ENCODE results near the gene BNIP5. TPM values are rescaled to one million over a fixed set of nuclear protein-coding genes. Genes with fewer than 3 reads are reported as not detected.

Gene BNIP5
- total and polyA plus RNA-seq, 2 of the 13 experiments (the other 11 are each of a cell fraction or from before 2014, with no cell fraction given) = not detected

GRCh38 chr6:36334832-36335459, 1.7 kb downstream of the BNIP5 start (continued):
- TF ChIP-seq ZBTB40 (IDR thresholded peaks at IDR 0.05) (no peak), ZBTB40 (CRISPR knock-in tag; IDR thresholded peaks at IDR 0.05) (0 out of 2 replicates have a peak, but pooled peaks have one; percentile 12), GLI4 (CRISPR knock-in tag; IDR thresholded peaks at IDR 0.05; ENCODE audit: borderline replicate concordance) (no peak), ZFP1 (CRISPR knock-in tag; IDR thresholded peaks at IDR 0.05) (no peak), ZBTB7A (CRISPR knock-in tag; IDR thresholded peaks at IDR 0.05) (no peak), KDM2A (CRISPR knock-in tag; IDR thresholded peaks at IDR 0.05; ENCODE audit: borderline replicate concordance, low read depth) (peak; percentile 14; the same call in 1 of the 2 replicates), HDAC6 (IDR thresholded peaks at IDR 0.05; ENCODE audit: low read depth, low read length) (no peak), MXD4 (CRISPR knock-in tag; IDR thresholded peaks at IDR 0.05) (0 out of 2 replicates have a peak, but pooled peaks have one; percentile 57), TFE3 (CRISPR knock-in tag; IDR thresholded peaks at IDR 0.05) (peak; percentile 65), SOX5 (CRISPR knock-in tag; IDR thresholded peaks at IDR 0.05; ENCODE audit: borderline replicate concordance) (peak; percentile 25; the same call in 1 of the 2 replicates), ZSCAN21 (CRISPR knock-in tag; IDR thresholded peaks at IDR 0.05; ENCODE audit: borderline replicate concordance) (no peak)
- TF ChIP-seq, protein P1, sequence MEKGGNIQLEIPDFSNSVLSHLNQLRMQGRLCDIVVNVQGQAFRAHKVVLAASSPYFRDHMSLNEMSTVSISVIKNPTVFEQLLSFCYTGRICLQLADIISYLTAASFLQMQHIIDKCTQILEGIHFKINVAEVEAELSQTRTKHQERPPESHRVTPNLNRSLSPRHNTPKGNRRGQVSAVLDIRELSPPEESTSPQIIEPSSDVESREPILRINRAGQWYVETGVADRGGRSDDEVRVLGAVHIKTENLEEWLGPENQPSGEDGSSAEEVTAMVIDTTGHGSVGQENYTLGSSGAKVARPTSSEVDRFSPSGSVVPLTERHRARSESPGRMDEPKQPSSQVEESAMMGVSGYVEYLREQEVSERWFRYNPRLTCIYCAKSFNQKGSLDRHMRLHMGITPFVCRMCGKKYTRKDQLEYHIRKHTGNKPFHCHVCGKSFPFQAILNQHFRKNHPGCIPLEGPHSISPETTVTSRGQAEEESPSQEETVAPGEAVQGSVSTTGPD (CRISPR knock-in tag; IDR thresholded peaks at IDR 0.05) = no peak
- TF ChIP-seq, protein P2, sequence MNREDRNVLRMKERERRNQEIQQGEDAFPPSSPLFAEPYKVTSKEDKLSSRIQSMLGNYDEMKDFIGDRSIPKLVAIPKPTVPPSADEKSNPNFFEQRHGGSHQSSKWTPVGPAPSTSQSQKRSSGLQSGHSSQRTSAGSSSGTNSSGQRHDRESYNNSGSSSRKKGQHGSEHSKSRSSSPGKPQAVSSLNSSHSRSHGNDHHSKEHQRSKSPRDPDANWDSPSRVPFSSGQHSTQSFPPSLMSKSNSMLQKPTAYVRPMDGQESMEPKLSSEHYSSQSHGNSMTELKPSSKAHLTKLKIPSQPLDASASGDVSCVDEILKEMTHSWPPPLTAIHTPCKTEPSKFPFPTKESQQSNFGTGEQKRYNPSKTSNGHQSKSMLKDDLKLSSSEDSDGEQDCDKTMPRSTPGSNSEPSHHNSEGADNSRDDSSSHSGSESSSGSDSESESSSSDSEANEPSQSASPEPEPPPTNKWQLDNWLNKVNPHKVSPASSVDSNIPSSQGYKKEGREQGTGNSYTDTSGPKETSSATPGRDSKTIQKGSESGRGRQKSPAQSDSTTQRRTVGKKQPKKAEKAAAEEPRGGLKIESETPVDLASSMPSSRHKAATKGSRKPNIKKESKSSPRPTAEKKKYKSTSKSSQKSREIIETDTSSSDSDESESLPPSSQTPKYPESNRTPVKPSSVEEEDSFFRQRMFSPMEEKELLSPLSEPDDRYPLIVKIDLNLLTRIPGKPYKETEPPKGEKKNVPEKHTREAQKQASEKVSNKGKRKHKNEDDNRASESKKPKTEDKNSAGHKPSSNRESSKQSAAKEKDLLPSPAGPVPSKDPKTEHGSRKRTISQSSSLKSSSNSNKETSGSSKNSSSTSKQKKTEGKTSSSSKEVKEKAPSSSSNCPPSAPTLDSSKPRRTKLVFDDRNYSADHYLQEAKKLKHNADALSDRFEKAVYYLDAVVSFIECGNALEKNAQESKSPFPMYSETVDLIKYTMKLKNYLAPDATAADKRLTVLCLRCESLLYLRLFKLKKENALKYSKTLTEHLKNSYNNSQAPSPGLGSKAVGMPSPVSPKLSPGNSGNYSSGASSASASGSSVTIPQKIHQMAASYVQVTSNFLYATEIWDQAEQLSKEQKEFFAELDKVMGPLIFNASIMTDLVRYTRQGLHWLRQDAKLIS (CRISPR knock-in tag; IDR thresholded peaks at IDR 0.05) = no peak

Data from HepG2 (cell line).